A673 (cell line): ENCODE measurements around the gene BMPR1A. TPM values are rescaled to one million over a fixed set of nuclear protein-coding genes. Genes with fewer than 3 reads are reported as not detected.
"Not testable (repeated sequence)": the region's sequence is repeated elsewhere in the genome, so short reads cannot be mapped to it uniquely, and the experiment has no call there.

ENCODE experiments used
- BruUV-seq: library from RNA; stranded (reverse); fragments of 400-500 nt; replicated peaks from 2 replicates; lab custom pipeline; 2021; lab: Mats Ljungman, UMichigan
- CTCF ChIA-PET: fragments of 300-600 bp; sonication (Branson Sonifier 250); formaldehyde crosslinking; loops from one replicate; lab custom pipeline; 2022; ENCODE audit warnings: antibody characterized with exemption; lab: Charles Lee
- POLR2A ChIA-PET: fragments of 300-600 bp; sonication (Branson Sonifier 250); formaldehyde crosslinking; loops from one replicate; lab custom pipeline; 2022; ENCODE audit warnings: antibody characterized with exemption; ENCODE audit not compliant: low non-redundant PET; lab: Charles Lee
- DNase-seq: peaks from one replicate; pipeline ENCODE4 v3.0.0-alpha.2; 2015; ENCODE audit warnings: low spot score
- H3K27ac ChIP-seq: fragments of 200-600 bp; sonication (generic); 2 replicates; pipeline ENCODE4 v1.5.1; 2016; ENCODE audit warnings: mixed run types, low read depth, mild to moderate bottlenecking, mixed read lengths, antibody characterized with exemption, low read length; ENCODE audit not compliant: poor library complexity, severe bottlenecking
- H3K27me3 ChIP-seq: fragments of 200-600 bp; sonication (generic); replicated peaks from 2 replicates; pipeline ENCODE4 v1.6.1; 2017; ENCODE audit warnings: mixed run types, low read depth, mild to moderate bottlenecking, mixed read lengths, antibody characterized with exemption, low read length; ENCODE audit not compliant: insufficient read depth, poor library complexity
- H3K36me3 ChIP-seq: fragments of 200-600 bp; sonication (generic); 2 replicates; pipeline ENCODE4 v1.6.1; 2016; ENCODE audit warnings: mixed run types, mild to moderate bottlenecking, mixed read lengths, antibody characterized with exemption, low read length; ENCODE audit not compliant: insufficient read depth, poor library complexity, severe bottlenecking
- H3K4me1 ChIP-seq: fragments of 200-600 bp; sonication (generic); 2 replicates; pipeline ENCODE4 v1.6.1; 2017; ENCODE audit warnings: mixed run types, mild to moderate bottlenecking, mixed read lengths, antibody characterized with exemption, low read length; ENCODE audit not compliant: insufficient read depth, poor library complexity, severe bottlenecking
- H3K4me3 ChIP-seq: fragments of 200-600 bp; sonication (generic); 2 replicates; pipeline ENCODE4 v1.5.1; 2016; ENCODE audit warnings: low read depth, mixed run types, mild to moderate bottlenecking, mixed read lengths, low read length; ENCODE audit not compliant: poor library complexity, severe bottlenecking
- H3K9me3 ChIP-seq: fragments of 200-600 bp; sonication (generic); 2 replicates; pipeline ENCODE4 v1.6.1; 2016; ENCODE audit warnings: mixed run types, low read depth, mild to moderate bottlenecking, mixed read lengths, antibody characterized with exemption, low read length; ENCODE audit not compliant: poor library complexity, severe bottlenecking
- CTCF ChIP-seq: fragments of 300-800, 200-600 bp; sonication (generic); conservative IDR thresholded peaks from 2 replicates; pipeline ENCODE4 v1.5.1; 2017; ENCODE audit warnings: low read depth, mild to moderate bottlenecking, antibody characterized with exemption, low read length, moderate library complexity, mixed read lengths
- EZH2 ChIP-seq: fragments of 200-600 bp; sonication (generic); IDR thresholded peaks from 2 replicates; pipeline ENCODE4 v1.6.1; 2017; ENCODE audit warnings: borderline replicate concordance, low read depth, mild to moderate bottlenecking, mixed read lengths, antibody characterized with exemption, low read length; ENCODE audit not compliant: poor library complexity, severe bottlenecking
- intact Hi-C: fragments of 100-400 bp; cut with micrococcal nuclease; formaldehyde crosslinking; loops from one replicate; pipeline ENCODE4 v1.10.0; 2022; ENCODE audit not compliant: unreplicated experiment
- total RNA-seq: library from RNA; stranded (reverse); gene quantifications from 2 replicates; pipeline ENCODE4 v1.2.3, GENCODE V29; 2021

BMPR1A gene
- total RNA-seq, 1 experiment from 2014 or later, result 136 TPM

GRCh38 chr10:86976362-86977056, 220.1 kb downstream of the BMPR1A start:
- Histone ChIP-seq H3K27me3 (no peaks in the 10 kb centered on the region), H3K9me3 (no peaks in the 10 kb centered on the region), H3K27ac (no peak overlapping the region), H3K4me3 (no peak overlapping the region), H3K36me3 (no peaks in the 10 kb centered on the region), H3K4me1 (peaks cover 5% of the 10 kb centered on the region)
- POLR2A ChIA-PET, result interaction anchor here (0.7 kb wide), 2 partner anchors 10 to 58 kb away, joined by 5 to 12 read pairs; no protein-coding TSS in a partner anchor
- CTCF ChIA-PET, result interaction anchor here (0.7 kb wide), 1 partner anchor 10 kb away, joined by 5 read pairs; no protein-coding TSS in a partner anchor
- BruUV-seq, result no TSS peak
- intact Hi-C loops, result no loop called here
- no peak for DNase-seq
- TF ChIP-seq CTCF, result no peak
- TF ChIP-seq EZH2, result no peak

- CTCF ChIA-PET, H3K27me3 ChIP-seq, H3K4me3 ChIP-seq, intact Hi-C loops, H3K4me1 ChIP-seq, DNase-seq, H3K9me3 ChIP-seq, H3K36me3 ChIP-seq, H3K27ac ChIP-seq, POLR2A ChIA-PET, BruUV-seq: not testable (repeated sequence)
These were observed 222.0 kb downstream of the BMPR1A start for GRCh38 chr10:86978457-86978856.

- no peaks in the 10 kb centered on the region for H3K9me3 ChIP-seq
- H3K36me3 ChIP-seq, result no peaks in the 10 kb centered on the region
- H3K4me1 ChIP-seq, result peaks cover 5% of the 10 kb centered on the region
- no peak overlapping the region for H3K4me3 ChIP-seq
- POLR2A ChIA-PET, result no interaction called here
- no TSS peak for BruUV-seq
- TF ChIP-seq EZH2 (no peak), CTCF (no peak)
- DNase-seq, result no peak
- H3K27me3 ChIP-seq, result no peaks in the 10 kb centered on the region
- H3K27ac ChIP-seq, result no peak overlapping the region
- intact Hi-C loops, result no loop called here
- CTCF ChIA-PET, result no interaction called here
These were observed 222.9 kb downstream of the BMPR1A start for GRCh38 chr10:86979296-86979818.
